HepG2 (cell line): Measurements from ENCODE around the gene C1QL2. TPM values are rescaled to one million over a fixed set of nuclear protein-coding genes. Genes with fewer than 3 reads are reported as not detected.
A peak's percentile ranks its signal among the peaks of the same experiment; 100 is the strongest.

Experiments used
- ARNT2 ChIP-seq: sonication (generic); formaldehyde crosslinking; IDR thresholded peaks from 2 replicates; pipeline ENCODE4 v1.8.0; 2022; ENCODE audit warnings: mild to moderate bottlenecking, low read depth, missing genetic modification reagents, moderate library complexity
- CTCF ChIP-seq: sonication (generic); formaldehyde crosslinking; IDR thresholded peaks from 2 replicates; pipeline ENCODE4 v1.5.0; 2020; ENCODE audit warnings: mild to moderate bottlenecking, missing genetic modification reagents, moderate library complexity
- GTF2F1 ChIP-seq: fragments of 150-350 bp; IDR thresholded peaks from 2 replicates; pipeline ENCODE4 v1.6.1; 2014; ENCODE audit warnings: low read length
- HOXA9 ChIP-seq: sonication (generic); formaldehyde crosslinking; IDR thresholded peaks from 2 replicates; pipeline ENCODE4 v1.8.1; 2022; ENCODE audit warnings: missing genetic modification reagents, mild to moderate bottlenecking, moderate library complexity, borderline replicate concordance
- NFE2L2 ChIP-seq: fragments of 150-350 bp; IDR thresholded peaks from 2 replicates; pipeline ENCODE4 v1.6.1; 2014; ENCODE audit warnings: low read length
- NKX3-1 ChIP-seq: sonication (generic); formaldehyde crosslinking; IDR thresholded peaks from 2 replicates; pipeline ENCODE4 v1.5.0; 2020; ENCODE audit warnings: missing genetic modification reagents
- PAXIP1 ChIP-seq: sonication (generic); formaldehyde crosslinking; conservative IDR thresholded peaks from 2 replicates; pipeline ENCODE4 v1.4.0; 2020; ENCODE audit warnings: mild to moderate bottlenecking, missing genetic modification reagents, moderate library complexity
- PHB2 ChIP-seq: fragments of 450-650 bp; IDR thresholded peaks from 2 replicates; pipeline ENCODE4 v1.6.1; 2018; ENCODE audit not compliant: partially characterized antibody
- RBM39 ChIP-seq: fragments of 200-400 bp; formaldehyde crosslinking; IDR thresholded peaks from one replicate; pipeline ENCODE4 v1.6.1; 2018; ENCODE audit warnings: antibody characterized with exemption, mild to moderate bottlenecking, low read depth, low read length; ENCODE audit not compliant: poor library complexity, severe bottlenecking
- SMAD9 ChIP-seq: sonication (generic); formaldehyde crosslinking; IDR thresholded peaks from 2 replicates; pipeline ENCODE4 v1.5.1; 2020; ENCODE audit warnings: mild to moderate bottlenecking, missing genetic modification reagents
- TFDP1 ChIP-seq: IDR thresholded peaks from 2 replicates; pipeline ENCODE4 v1.6.1; 2016; ENCODE audit warnings: missing compliant biosample characterization, missing genetic modification reagents, borderline replicate concordance
- ZFP36L2 ChIP-seq: sonication (generic); formaldehyde crosslinking; IDR thresholded peaks from 2 replicates; pipeline ENCODE4 v1.4.0; 2020; ENCODE audit warnings: missing genetic modification reagents
- ZNF296 ChIP-seq: sonication (generic); formaldehyde crosslinking; conservative IDR thresholded peaks from 2 replicates; pipeline ENCODE4 v1.5.0; 2020; ENCODE audit warnings: mild to moderate bottlenecking, missing genetic modification reagents
- ZNF562 ChIP-seq: sonication (generic); formaldehyde crosslinking; IDR thresholded peaks from 2 replicates; pipeline ENCODE4 v1.8.0; 2022; ENCODE audit warnings: missing genetic modification reagents, borderline replicate concordance
- polyA plus RNA-seq, 8 experiments: library from polyadenylated mRNA; depleted of rRNA in 3 of 8; stranded (reverse) in 7 of 8; unstranded in 1 of 8; fragments of >200 nt; fragmentation: Illumina TruSeq in 4 of 8; extraction: Trizol in 4 of 8; gene quantifications; 2 replicates each; pipeline versions ENCODE4 v1.2.1 to v1.2.3, GENCODE V29; 2011 to 2016; ENCODE audit warnings: low read depth in 4 of 8, missing spikeins in 1 of 8, mixed read lengths in 1 of 8; ENCODE audit not compliant: insufficient read depth in 1 of 8
- total RNA-seq, 5 experiments: library from RNA; depleted of rRNA; stranded (reverse); fragments of >200 nt; fragmentation: Illumina TruSeq; extraction: Trizol; gene quantifications; 2 replicates each; pipeline ENCODE4 v1.2.3, GENCODE V29; 2016; ENCODE audit warnings: low read depth in 1 of 5
- TF ChIP-seq, protein P1 (sequence below): sonication (generic); formaldehyde crosslinking; IDR thresholded peaks from 2 replicates; pipeline ENCODE4 v1.5.1; 2020; ENCODE audit warnings: missing genetic modification reagents, mild to moderate bottlenecking, borderline replicate concordance
- TF ChIP-seq, protein P2 (sequence below): IDR thresholded peaks from 2 replicates; pipeline ENCODE4 v1.6.1; 2016; ENCODE audit warnings: missing biosample characterization, missing genetic modification reagents, low read depth
- TF ChIP-seq, protein P3 (sequence below): sonication (generic); formaldehyde crosslinking; IDR thresholded peaks from 2 replicates; pipeline ENCODE4 v1.8.1; 2023; ENCODE audit warnings: mild to moderate bottlenecking, moderate library complexity, missing genetic modification reagents

The C1QL2 gene
- total and polyA plus RNA-seq, 2 of the 13 experiments (the other 11 are each of a cell fraction or from before 2014, with no cell fraction given) = not detected

- TF ChIP-seq, protein P1, sequence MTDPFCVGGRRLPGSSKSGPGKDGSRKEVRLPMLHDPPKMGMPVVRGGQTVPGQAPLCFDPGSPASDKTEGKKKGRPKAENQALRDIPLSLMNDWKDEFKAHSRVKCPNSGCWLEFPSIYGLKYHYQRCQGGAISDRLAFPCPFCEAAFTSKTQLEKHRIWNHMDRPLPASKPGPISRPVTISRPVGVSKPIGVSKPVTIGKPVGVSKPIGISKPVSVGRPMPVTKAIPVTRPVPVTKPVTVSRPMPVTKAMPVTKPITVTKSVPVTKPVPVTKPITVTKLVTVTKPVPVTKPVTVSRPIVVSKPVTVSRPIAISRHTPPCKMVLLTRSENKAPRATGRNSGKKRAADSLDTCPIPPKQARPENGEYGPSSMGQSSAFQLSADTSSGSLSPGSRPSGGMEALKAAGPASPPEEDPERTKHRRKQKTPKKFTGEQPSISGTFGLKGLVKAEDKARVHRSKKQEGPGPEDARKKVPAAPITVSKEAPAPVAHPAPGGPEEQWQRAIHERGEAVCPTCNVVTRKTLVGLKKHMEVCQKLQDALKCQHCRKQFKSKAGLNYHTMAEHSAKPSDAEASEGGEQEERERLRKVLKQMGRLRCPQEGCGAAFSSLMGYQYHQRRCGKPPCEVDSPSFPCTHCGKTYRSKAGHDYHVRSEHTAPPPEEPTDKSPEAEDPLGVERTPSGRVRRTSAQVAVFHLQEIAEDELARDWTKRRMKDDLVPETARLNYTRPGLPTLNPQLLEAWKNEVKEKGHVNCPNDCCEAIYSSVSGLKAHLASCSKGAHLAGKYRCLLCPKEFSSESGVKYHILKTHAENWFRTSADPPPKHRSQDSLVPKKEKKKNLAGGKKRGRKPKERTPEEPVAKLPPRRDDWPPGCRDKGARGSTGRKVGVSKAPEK (CRISPR knock-in tag) = no peak
- TF ChIP-seq PHB2 (no peak), NFE2L2 (no peak), RBM39 (no peak), CTCF (no peak), TFDP1 (CRISPR knock-in tag) (no peak), ZNF296 (CRISPR knock-in tag) (no peak), NKX3-1 (CRISPR knock-in tag) (peak; percentile 88), GTF2F1 (no peak), ZNF562 (0 out of 2 replicates have a peak, but pooled peaks have one; percentile 13), HOXA9 (CRISPR knock-in tag) (no peak), ZFP36L2 (CRISPR knock-in tag) (0 out of 2 replicates have a peak, but pooled peaks have one; percentile 53), ARNT2 (CRISPR knock-in tag) (no peak), PAXIP1 (no peak), SMAD9 (no peak)
- TF ChIP-seq, protein P2, sequence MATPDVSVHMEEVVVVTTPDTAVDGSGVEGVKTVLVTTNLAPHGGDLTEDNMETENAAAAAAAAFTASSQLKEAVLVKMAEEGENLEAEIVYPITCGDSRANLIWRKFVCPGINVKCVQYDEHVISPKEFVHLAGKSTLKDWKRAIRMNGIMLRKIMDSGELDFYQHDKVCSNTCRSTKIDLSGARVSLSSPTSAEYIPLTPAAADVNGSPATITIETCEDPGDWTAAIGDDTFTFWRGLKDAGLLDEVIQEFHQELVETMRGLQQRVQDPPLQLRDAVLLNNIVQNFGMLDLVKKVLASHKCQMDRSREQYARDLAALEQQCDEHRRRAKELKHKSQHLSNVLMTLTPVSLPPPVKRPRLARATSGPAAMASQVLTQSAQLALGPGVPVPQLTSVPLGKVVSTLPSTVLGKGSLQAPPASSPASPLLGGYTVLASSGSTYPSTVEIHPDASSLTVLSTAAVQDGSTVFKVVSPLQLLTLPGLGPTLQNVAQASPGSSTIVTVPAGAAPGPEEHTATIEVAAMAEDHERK (CRISPR knock-in tag) = no peak
- TF ChIP-seq, protein P3, sequence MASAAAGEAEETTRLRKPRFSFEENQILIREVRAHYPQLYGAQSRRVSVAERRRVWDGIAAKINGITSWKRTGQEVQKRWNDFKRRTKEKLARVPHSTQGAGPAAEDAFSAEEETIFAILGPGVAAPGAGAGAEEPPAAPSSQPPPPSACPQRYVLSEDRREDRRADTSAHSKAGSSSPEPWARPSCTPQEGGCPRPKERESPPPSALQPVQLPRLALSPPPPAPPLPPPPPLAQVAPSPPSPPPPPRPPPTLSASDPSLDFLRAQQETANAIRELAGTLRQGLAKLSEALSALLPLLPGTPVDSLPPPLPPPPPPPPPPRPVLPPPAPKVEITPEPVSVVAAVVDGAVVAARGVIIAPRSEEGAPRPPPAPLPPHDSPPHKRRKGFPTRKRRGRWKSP (CRISPR knock-in tag) = no peak
Observed at GRCh38 chr2:119106301-119106897, 52.2 kb downstream of the C1QL2 start (continued).
